HG03097 (cell line): ENCODE data around the gene MIER2.
"Not testable (repeated sequence)": the region's sequence is repeated elsewhere in the genome, so short reads cannot be mapped to it uniquely, and the experiment has no call there.

Source experiments
- ATAC-seq: cut with Tn5 transposase; IDR thresholded peaks from one replicate; pipeline ENCODE4 v1.9.1; 2021; ENCODE audit not compliant: unreplicated experiment, low FRiP score

Gene MIER2

DNA sequence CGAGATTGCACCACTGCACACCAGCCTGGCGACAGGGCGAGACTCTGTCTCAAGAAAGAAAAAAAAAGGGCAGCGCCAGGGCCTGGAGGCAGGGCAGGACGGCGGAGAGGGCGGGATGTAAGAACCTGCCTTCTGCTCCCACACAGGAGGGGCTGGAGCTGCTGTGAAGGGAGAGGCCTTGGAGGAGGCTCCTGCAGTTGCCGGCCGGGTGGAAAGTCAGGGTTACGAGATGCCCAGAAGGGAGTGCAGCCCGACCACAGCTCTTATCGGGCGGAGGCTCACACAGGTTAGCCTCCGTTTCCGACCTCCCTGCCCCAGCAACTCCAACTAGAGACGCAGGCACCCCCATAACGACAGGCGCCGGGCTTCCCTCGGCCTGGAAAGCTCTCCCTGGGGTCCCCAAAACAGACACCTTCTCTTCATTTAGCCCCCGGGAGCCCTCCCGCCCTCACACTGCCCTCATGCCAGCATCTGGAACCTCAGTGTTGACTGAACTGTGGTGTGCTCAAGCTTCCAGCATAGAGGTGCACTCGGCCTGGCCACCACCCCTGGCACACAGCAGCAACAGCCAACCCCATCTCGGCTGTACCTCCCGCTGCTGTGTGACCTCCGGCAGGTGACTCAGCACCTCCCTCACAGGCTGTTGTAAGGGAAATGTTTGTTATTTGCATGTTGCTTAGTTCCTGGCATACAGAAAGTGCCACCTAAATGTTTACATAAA is 54.8 kb downstream of the MIER2 start:
- ATAC-seq, result no peak

DNA sequence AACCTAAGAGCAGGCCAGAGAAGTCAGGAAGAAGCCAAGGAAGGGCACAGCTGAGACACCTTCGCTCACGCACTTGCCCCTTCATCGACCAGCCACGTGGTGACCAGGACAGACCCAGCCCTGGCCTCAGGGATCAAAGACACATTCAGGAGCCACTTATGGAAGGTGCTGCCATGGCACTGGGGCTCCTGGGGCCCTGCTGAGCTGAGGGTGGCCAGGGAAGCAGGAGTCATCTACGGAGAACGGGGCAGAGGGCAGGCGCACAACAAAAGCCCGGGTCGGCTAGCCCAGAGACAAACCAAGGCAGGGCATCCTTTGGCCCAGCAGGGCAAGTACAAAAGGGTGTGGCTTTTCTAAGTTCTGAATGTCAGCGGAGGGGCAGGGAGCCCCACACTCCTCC is 55.7 kb downstream of the MIER2 start:
- ATAC-seq, result no peak

DNA sequence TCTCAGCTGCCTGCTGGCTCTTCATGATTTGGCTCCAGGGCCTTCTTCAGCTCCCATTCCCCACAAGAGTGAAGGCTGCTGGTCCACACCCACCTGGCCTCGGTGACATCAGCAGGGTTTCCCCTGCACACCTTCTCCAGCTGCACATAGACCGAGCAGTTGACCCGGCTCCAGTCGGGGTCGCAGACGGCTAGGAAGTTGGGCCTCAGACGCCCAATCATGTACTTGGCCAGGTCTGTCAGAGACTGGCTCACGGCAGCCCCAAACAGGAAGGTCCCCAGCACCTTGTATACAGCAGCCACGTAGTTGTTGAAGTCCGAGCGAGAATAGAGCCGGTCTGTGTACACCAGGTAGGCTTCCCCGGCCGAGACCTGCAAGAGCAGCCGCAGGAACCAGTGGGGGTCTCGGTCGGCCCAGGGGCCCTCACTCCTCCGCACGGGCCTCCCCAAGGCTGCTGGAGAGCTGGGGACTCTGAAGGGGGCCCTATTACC is 57.2 kb downstream of the MIER2 start:
- no peak for ATAC-seq

DNA sequence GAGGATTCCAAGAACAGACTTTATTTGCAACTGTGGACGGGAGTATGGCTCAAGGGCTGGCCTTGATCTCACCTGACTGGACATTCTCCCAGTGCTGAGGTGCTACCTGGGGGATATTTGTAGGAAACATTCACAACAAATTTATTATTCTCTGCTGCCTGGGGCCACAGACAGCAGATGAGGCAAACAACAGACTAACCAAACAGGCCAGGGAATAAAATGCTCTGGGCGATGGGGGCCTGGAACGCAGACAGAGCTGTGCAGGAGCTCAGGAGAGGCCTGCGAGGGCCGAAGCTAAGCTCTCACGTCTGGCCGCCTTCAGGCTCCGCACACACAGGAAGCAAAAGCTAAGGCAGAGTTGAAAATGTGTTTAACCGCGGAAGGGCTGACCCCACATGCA is 61.2 kb downstream of the MIER2 start:
- ATAC-seq, result no peak

DNA sequence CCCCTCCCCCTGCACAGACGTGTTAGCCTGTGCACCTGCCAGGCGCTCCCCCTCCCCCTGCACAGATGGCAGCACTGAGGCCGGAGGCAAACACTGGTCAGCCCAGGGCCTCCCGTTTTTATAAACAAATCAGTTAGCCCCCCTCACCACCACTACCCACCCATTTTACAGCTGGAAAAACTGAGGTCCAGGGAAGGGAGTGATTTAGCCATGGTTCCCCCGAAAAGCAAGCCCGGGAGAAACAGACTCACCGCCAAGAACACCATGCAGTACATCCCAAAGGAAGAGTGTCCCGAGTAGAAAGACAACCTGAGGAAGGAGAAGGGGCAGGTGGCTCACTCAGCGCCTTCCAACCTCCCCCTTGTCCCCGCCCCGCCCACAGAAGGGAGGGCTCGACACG is 62.1 kb downstream of the MIER2 start:
- no peak for ATAC-seq

DNA sequence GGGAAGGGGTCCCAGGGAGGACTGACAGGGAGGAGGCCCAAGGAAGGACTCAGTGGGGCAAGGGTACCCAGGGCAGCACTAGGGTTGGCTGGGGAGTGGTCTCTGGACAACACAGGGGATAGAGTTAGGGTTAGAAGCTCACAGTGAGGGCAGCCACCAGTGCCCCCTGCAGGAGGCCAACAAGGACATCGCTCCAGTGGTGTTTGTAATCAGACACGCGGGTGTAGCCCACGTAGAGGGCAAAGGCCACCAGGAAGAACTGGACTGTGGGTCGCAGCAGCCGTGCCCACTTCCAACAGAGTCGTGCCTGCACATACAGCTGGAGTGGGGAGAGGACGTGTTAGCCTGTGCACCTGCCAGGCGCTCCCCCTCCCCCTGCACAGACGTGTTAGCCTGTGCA is 62.6 kb downstream of the MIER2 start:
- ATAC-seq, result no peak

DNA sequence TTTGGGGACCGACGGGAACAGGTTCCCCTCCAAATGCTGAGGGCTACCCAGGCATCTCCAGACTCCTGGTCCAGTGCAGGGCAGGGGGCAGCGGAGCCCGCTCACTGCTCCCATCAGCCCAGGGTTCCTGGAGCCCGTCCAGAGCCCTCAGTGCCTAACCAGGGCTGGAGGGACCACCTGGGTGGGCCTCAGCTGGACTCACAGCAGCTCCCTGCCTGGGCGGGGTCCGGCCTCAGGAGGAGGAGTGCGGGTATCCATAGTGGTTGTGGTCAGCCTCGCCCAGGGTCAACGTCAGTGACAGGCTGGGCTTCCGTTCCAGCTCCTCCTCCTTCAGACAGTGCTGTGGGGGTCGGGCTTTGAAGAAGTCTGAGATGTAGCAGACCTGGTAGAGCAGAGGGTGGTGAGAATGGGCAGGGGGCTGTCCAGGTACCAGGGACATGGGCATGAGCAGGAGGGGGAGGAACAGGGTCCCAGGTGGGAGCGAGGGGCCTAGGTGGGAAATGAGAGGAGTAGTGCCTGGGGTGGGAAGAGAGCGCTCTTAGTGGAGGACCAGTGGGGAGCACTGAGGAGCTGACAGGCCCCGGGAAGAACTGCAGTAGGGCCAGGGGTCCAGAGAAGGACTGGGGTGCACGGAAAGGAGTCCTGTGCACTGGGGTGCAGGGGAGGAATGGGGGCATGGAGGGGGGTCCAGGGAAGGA is 63.3 kb downstream of the MIER2 start:
- ATAC-seq, result no peak

DNA sequence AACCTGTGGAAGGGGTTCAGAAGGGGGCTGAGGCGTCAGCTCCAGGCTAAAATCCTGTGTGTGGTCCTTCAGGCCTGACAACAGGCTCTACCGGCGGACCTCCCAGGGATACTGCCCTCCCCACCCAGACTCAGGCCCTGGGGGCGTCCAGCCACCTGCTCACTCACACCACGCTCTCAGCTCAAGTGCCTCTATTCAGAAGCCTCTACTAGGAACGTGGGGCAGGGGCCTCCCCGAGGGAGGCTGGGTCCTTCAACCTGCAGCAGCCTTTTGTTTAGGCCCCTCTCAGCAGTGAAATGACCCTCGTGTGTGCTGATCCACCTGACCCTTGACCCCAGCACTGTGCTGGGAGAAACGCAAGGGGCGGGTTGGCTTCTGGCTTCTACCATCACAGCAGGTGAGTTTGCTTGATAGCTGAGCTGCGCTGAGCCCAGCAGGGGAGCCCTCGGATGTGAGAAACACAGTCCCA is 64.0 kb downstream of the MIER2 start:
- ATAC-seq, result no peak

DNA sequence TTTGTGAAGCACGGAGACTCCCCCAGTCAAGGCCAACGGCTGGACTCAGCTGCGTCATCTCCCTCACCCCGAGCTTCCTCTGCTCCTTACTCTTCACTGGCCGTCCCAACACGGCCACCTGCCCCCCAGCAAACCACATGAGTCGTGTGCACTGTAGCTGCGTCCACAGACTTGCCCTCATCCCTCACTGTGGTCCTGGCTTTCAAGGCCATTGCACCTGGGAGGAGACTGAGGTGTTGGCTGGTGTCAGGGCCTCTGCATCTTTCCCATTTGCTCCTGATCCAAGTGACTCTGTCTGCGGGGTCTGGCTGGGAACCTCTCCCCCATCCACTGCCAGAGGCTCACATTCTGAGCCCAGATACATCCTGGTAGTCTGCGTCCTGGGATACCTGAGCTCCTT is 64.9 kb downstream of the MIER2 start:
- no peak for ATAC-seq

DNA sequence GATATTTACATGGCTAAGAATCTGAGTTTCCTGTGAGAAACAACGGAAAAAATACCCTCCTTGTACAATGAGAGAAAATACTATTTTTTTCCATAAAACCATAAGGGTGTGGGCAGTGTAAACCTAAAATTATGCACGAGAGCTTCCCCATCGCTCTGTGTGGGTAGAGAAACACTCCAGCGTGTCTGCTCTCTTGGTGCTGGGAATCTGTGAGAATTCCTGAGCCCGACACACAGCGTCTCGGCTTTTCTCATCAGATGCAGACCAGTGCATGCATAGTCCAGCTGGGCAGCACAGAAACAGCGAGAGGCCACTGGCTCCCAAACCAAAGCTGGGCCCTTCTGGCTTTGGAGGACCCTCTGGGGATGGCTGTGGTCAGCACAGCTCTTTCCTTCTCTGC is 65.4 kb downstream of the MIER2 start:
- ATAC-seq, result no peak

DNA sequence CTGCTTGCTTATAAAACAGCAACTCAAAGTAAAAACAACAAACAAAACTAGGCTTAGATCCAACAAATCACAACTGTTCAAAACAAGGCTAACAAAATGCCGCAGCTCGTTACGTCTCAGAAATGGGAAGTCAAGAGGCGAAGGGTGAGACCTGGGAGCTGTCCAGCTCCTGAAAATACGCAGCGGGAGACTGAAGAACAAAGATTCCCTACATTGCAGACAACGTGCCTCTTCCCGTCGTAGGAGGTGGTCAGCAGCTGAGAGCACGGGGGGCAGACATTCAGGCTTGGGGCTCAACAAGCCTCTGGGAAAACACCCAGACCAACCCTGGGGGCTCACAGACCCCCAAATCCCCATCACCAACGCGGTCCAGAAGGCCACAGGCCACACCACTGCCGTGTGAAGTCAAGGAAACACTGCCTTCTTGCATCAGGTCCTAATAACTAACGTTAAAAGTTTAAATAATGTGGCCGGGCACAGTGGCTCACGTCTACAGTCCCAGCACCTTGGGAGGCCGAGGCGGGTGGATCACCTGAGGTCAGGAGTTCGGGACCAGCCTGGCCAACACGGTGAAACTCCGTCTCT is 66.9 kb downstream of the MIER2 start:
- ATAC-seq, result no peak

DNA sequence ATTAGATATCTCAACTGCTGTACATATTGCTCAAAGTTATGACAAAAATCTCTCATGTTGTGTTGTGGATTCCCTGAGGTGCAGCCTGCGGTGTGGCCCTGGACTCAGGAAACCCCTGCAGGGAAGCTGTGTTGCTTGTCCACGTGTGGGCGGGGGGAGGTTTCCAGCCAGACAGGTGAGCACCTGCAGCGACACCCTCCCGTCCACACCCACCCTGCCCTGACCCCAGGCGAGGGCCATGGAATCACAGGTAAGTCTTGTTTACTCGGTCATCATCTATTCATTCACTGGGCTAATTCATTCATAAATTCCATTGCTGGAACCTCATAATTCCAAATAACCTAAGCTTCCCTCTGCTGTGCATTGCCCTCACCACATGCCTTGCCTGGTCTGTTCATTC is 67.5 kb downstream of the MIER2 start:
- ATAC-seq, result no peak

DNA sequence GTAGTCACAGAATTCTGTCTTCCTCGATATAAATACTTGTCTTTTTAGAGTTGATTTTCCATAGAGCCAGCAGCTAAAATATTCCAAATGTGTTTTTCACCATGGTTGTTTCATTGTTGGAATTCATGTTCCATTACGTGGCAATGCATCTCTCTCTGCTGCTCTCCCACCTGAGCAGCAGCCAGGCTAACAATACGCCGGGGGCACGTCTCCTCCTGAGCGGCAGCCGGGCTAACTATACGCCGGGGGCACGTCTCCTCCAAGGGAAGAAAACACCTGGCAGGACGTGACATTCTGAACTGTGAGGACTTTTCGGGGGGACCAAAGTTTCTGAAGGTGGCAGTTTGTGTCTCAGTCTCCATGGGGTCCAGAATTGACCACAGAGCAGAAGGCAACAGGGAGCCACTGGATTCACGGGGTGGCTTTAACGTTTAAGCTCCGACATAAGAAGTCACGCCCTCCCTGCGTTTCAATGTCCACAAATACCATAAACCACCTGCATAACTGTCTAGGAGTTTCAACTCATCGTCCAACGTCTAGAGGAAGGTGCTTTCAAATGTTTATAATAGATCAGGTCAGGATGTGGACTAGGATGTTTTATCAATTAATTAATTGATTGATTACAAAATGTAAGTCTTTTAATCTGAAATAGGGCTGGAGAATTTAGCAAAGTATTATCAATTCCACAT is 68.5 kb downstream of the MIER2 start:
- ATAC-seq, result no peak

DNA sequence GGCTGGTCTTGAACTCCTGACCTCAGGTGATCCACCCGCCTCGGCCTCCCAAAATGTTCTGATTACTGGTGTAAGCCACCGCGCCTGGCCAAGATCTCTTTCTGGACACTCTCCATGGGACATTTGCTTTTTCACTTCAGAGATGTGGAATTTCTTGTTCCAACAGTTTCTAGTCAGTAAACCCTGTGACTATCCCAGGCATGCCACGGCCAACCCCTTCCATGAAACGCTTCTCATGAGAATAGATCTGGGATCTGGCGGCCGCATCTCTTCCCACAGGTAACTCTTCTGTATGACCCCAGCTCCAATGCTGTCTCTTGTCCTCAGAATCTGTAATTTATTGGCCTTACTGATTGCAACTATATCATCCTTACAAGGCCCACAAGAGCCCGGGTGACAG is 69.6 kb downstream of the MIER2 start:
- no peak for ATAC-seq

DNA sequence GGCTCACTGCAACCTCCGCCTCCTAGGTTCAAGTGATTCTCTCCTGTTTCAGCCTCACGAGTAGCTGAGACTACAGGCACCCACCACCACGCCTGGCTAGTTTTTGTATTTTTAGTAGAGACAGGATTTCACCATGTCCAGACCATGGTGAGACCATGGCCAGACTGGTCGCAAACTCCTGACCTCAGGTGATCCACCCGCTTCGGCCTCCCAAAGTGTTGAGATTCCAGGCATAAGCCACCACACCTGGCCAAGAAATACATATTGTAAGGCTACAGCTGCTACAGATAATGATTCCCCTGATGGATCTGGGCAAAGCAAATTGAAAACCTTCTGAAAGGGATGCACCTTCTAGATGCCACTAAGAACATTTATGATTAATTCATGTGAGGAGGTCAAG is 71.2 kb downstream of the MIER2 start:
- ATAC-seq, result no peak

DNA sequence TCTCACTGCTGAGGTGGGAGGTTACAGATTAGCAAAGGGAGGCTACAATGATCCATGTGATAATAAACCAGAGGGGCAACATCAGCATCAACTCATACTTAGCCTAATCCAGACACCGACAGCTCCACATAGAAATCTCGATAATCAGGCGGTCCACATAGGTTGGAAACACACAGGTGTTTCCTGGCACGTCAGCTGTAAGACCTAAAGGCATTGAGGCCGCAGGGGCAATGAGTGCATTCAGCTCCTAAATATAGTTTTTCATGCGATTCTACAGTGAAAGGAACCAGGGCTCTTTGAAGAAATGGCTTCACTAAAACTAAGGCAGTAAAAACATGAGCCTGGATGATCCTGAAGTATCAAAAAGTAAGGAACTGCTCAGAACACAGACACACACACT is 72.7 kb downstream of the MIER2 start:
- no peak for ATAC-seq

DNA sequence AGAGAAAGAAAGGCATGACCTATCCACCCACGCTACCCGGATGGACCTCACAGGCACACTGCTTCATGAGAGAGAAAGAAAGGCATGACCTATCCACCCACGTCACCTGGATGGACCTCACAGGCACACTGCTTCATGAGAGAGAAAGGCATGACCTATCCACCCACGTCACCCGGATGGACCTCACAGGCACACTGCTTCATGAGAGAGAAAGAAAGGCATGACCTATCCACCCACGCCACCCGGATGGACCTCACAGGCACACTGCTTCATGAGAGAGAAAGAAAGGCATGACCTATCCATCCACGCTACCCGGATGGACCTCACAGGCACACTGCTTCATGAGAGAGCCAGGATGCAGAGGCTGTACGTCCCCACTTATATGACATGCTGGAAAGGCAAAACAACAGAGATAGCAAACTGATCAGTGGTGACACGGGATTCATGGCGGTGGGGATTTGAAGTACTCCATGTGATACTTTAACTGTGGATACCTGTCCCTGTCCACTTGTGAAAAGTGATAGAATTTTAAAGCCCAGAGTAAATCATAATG is 73.8 kb downstream of the MIER2 start:
- ATAC-seq, result not testable (repeated sequence)

DNA sequence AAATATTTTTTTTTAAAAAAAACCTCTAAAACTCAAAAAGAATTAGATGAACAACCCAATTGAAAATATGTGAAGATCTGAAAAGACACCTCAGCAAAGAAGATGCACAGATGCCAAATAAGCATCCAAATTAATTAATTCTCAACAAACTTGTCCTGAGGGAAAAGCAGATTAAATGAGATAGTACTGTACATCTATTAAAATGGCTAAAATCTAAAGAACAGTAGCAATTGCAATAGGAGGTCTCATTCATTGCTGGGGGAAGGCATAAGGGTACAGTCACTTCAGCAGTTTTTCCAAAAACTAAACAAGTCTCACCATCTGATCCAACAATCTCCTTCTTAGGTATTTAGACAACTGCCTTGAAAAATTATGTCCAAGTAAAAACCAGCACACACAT is 75.4 kb downstream of the MIER2 start:
- no peak for ATAC-seq

DNA sequence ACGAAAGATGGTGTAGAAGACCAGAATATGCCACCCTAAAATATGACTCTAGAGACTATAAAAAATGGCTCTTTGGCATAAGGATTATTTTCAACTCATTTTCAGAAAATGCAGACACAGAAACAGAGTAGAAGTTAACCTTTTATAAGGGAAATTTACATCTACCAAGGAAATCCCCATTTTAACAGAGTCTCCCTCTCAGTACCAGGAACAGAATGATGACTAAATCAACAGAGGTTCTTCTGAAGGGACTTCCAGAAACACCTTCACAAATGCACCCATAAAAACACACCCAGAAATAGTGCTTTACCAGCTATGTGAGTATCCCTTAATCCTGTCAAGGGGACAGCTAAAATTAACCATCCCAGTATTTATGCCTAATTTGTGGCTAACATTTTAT is 82.5 kb downstream of the MIER2 start:
- ATAC-seq, result no peak

DNA sequence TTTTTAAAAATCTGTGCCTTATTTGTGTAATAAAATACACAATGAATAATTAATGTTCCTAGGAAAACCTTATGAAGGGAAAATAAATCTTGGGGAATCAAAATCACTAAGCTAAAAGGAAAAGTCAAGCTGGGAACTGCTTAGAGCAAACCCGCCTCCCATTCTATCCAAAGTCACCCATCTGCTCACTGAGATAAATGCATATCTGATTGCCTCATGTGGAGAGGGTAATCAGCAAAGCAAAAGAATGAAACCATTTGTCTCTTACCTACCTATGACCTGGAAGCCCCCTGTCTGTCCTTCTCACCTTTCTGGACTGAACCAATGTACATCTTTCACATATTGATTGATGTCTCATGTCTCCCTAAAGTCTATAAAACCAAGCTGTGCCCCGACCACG is 87.8 kb downstream of the MIER2 start:
- not testable (repeated sequence) for ATAC-seq
